ENCODE measurements around the gene ZBTB20. TPM values are rescaled to one million over a fixed set of nuclear protein-coding genes. Genes with fewer than 3 reads are reported as not detected.

Gene ZBTB20
- total and polyA plus RNA-seq, 12 donors, result 2.8 to 167 (median 108) TPM

GRCh38 chr3:114698146-114699105 is 448.7 kb downstream of the ZBTB20 start:
- intact Hi-C loops (cut with DNase I), result no loop called here
- Histone ChIP-seq H3K4me3 (no peak overlapping the region), H3K36me3 (replicated peaks in 1 of 2) (no peaks in the 10 kb centered on the region)

GRCh38 chr3:114697401-114697800 is 449.7 kb downstream of the ZBTB20 start:
- H3K4me1 ChIP-seq (replicated peaks in 1 of 2), result peaks cover 0 to 8% of the 10 kb centered on the region in 2 donors
- H3K9me3 ChIP-seq (replicated peaks in 1 of 3), result no peaks in the 10 kb centered on the region
- no peak overlapping the region for H3K27ac ChIP-seq
- H3K4me3 ChIP-seq, result no peak overlapping the region
- H3K36me3 ChIP-seq (replicated peaks in 1 of 2), result no peaks in the 10 kb centered on the region
- no peaks in the 10 kb centered on the region for H3K27me3 ChIP-seq
- intact Hi-C loops (cut with DNase I), result no loop called here
- TF ChIP-seq POLR2A (IDR thresholded peaks at IDR 0.05), result no peak
- TF ChIP-seq, protein P1, sequence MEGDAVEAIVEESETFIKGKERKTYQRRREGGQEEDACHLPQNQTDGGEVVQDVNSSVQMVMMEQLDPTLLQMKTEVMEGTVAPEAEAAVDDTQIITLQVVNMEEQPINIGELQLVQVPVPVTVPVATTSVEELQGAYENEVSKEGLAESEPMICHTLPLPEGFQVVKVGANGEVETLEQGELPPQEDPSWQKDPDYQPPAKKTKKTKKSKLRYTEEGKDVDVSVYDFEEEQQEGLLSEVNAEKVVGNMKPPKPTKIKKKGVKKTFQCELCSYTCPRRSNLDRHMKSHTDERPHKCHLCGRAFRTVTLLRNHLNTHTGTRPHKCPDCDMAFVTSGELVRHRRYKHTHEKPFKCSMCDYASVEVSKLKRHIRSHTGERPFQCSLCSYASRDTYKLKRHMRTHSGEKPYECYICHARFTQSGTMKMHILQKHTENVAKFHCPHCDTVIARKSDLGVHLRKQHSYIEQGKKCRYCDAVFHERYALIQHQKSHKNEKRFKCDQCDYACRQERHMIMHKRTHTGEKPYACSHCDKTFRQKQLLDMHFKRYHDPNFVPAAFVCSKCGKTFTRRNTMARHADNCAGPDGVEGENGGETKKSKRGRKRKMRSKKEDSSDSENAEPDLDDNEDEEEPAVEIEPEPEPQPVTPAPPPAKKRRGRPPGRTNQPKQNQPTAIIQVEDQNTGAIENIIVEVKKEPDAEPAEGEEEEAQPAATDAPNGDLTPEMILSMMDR (IDR thresholded peaks at IDR 0.05), result no peak
- WGBS, 4 donors, result 74 to 81% (median 74%) methylated on average over 4 of the region's 4 CpGs
- no peak for DNase-seq

More at GRCh38 chr3:114698146-114699105, 448.7 kb downstream of the ZBTB20 start:
- no peaks in the 10 kb centered on the region for H3K27me3 ChIP-seq
- TF ChIP-seq POLR2A (IDR thresholded peaks at IDR 0.05), result no peak
- TF ChIP-seq, protein P1 (IDR thresholded peaks at IDR 0.05), result no peak
- no peak for DNase-seq
- no peaks in the 10 kb centered on the region for H3K9me3 ChIP-seq (replicated peaks in 1 of 3)
- H3K27ac ChIP-seq, result no peak overlapping the region
- H3K4me1 ChIP-seq (replicated peaks in 1 of 2), result peaks cover 0 to 8% of the 10 kb centered on the region in 2 donors
- WGBS, 4 donors, result 74 to 92% (median 88%) methylated on average over 5 of the region's 5 CpGs

DNA sequence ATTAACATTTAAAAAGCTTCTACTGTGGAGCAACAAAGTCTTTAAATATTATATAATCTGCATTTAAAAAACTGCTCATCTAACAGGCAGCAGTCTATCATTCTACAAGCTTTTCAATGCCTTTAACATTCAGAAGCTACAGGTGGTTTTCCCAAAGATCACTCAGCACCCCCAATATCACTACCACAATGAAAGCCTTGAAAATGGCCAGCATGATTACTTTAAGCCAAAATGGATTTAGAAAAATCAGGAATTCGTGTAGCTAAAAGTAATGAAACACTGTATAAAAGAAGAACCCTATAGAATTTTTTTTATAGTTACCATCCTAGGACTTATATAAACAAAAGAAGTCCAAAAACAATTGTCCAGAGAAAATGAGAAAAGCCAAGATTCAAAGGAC is 452.8 kb downstream of the ZBTB20 start:
- TF ChIP-seq POLR2A (IDR thresholded peaks at IDR 0.05), result no peak
- TF ChIP-seq, protein P1 (IDR thresholded peaks at IDR 0.05), result no peak
- no peak overlapping the region for H3K27ac ChIP-seq
- H3K36me3 ChIP-seq (replicated peaks in 1 of 2), result no peaks in the 10 kb centered on the region
- H3K4me1 ChIP-seq (replicated peaks in 1 of 2), result peaks cover 0 to 8% of the 10 kb centered on the region in 2 donors
- H3K4me3 ChIP-seq, result no peak overlapping the region
- 92 to 100% (median 95%) methylated on average over 1 of the region's 1 CpG for WGBS, 4 donors
- DNase-seq, result no peak
- no peaks in the 10 kb centered on the region for H3K9me3 ChIP-seq (replicated peaks in 1 of 3)
- intact Hi-C loops (cut with DNase I), result no loop called here
- H3K27me3 ChIP-seq, result no peaks in the 10 kb centered on the region

DNA sequence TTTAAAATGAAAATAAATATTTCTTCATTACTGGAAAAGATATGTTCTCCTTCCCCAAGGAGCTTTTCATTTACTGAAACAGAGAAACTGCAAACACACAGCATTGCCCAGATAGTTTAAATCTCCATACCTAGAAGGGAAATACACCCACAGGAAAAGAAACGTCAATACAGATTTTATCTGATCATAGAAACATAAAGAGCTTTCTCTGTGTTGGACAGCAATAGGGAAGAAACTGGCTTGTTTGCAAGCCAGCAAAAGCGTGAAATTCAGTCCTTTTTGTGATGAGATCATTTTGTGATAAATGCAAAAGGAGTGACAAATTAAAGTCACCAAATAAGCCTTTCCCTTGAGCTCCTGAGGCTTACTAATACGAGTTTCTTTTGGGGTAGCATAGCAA is 455.2 kb downstream of the ZBTB20 start:
- H3K36me3 ChIP-seq (replicated peaks in 1 of 2), result no peaks in the 10 kb centered on the region
- intact Hi-C loops (cut with DNase I), result no loop called here
- H3K9me3 ChIP-seq (replicated peaks in 1 of 3), result no peaks in the 10 kb centered on the region
- no peak overlapping the region for H3K27ac ChIP-seq
- peaks cover 0 to 12% of the 10 kb centered on the region in 2 donors for H3K4me1 ChIP-seq (replicated peaks in 1 of 2)
- TF ChIP-seq, protein P1 (IDR thresholded peaks at IDR 0.05), result no peak
- no peak for TF ChIP-seq POLR2A (IDR thresholded peaks at IDR 0.05)
- DNase-seq, result no peak
- H3K4me3 ChIP-seq, result no peak overlapping the region
- H3K27me3 ChIP-seq, result no peaks in the 10 kb centered on the region
- 74 to 85% (median 79%) methylated on average over 3 of the region's 3 CpGs for WGBS, 4 donors
